HG03095 (cell line): Measurements from ENCODE around the gene HIKESHI.
"Not testable (repeated sequence)": the region's sequence is repeated elsewhere in the genome, so short reads cannot be mapped to it uniquely, and the experiment has no call there.

Experiments used
- ATAC-seq: cut with Tn5 transposase; IDR thresholded peaks from one replicate; pipeline ENCODE4 v1.9.1; 2021; ENCODE audit warnings: moderate library complexity; ENCODE audit not compliant: unreplicated experiment

The HIKESHI gene

DNA sequence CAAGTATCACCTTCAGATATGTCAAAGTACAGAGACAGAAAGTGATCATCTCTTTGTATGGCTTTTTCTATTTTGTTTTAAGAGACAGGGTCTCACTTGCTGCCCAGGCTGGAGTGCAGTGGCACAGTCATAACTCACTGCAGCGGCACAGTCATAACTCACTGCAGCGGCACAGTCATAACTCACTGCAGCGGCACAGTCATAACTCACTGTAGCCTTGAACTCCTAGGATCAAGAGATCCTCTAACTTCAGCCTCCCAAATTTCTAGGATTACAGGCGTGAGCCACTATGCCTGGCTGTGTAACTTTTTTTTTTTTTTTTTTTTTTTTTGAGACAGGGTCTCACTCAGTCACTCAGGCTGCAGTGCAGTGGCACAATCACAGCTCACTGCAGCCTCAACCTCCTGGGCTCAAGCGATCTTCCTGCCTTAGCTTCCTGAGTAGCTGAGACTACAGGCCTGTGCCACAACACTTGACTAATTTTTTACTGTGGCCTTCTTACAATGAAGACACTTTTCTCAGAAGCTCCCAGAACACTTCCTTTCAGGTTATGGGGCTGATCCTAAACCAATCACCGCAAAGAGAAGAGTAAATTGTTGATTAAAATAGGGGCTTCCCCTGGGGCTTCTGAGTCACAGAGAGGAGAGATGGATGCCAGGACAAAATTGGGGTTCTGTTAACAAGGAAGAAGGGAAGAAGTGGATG, 9.0 kb upstream of the HIKESHI start:
- ATAC-seq: peak; percentile 68

DNA sequence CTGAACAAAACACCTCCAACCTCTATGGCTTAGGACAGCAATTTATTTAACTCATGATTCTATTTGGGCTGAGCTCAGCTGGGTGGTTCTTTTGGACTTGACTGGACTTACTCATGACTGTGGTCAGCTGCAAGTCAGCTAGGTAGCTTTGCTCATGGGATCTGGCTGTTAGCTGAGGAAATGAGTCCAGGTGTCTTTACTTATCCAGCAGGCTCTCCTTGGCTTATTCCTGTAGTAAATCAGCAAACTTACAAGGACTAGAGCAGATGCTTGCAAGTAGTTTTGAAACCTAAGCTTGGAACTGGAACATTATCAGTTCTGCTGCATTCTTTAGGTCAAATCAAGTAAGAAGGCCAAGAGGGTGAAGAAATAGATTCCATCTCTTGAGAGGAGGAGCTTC, 8.0 kb upstream of the HIKESHI start:
- ATAC-seq: no peak

DNA sequence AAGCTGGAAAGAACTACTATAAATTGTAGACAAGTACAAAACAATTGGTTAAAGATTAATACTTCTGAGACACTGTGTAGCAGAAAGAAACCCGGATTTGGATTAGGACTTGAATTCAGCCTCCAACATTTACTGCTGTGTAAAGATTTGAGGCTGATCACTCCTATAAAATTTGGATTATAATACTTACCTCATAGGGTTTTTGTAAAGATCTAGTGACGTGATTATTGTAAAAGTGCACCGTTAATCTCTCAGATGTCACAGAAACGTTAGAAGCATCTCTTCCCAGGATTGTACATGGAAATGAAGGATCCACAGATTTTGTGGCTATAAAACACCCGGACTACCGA, 323 bp upstream of the HIKESHI start:
- ATAC-seq: no peak

DNA sequence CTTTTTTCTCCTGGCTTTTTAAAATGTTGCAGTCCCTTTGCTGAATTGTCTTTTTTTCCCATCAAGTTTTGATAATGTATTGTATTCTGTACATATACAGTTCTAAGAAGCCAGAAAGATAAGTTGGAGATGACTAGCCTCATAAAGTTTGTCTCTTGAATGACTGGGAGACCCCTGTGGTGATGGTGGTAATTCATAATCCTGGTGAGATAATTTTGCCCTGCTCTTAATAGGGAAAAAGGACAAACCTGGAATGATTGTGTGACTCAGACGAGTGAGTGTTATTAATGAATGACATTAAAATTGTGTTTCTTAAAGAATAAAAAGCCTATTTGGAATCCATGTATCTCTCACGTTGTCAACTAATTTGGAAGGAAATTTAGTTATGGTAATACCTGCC, 1.2 kb downstream of the HIKESHI start:
- ATAC-seq: no peak

DNA sequence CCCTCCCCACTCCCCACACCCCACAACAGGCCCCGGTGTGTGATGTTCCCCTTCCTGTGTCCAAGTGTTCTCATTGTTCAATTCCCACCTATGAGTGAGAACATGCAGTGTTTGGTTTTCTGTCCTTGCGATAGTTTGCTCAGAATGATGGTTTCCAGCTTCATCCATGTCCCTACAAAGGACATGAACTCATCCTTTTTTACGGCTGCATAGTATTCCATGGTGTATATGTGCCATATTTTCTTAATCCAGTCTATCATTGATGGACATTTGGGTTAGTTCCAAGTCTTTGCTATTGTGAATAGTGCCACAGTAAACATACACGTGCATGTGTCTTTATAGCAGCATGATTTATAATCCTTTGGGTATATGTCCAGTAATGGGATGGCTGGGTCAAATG, 6.7 kb downstream of the HIKESHI start:
- not testable (repeated sequence) for ATAC-seq

DNA sequence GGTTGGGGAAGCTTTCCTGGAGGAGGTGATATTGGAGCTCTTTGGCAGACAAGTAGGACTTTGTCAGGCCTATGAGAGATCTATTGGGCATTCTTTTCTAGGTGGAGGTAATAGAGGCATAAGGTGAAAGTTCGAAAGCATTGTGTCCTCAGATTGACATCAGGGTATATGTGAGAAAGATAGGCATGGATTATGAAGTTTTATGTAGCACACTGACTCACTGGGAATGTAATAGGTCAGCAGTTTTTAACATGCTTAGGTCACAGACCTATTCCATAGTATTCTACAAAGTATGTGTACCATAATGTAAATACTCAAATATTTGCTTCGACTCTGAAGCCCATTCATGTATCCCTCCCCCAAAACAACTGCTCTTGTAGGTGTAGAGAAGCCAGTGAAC, 11.8 kb downstream of the HIKESHI start:
- ATAC-seq: no peak

DNA sequence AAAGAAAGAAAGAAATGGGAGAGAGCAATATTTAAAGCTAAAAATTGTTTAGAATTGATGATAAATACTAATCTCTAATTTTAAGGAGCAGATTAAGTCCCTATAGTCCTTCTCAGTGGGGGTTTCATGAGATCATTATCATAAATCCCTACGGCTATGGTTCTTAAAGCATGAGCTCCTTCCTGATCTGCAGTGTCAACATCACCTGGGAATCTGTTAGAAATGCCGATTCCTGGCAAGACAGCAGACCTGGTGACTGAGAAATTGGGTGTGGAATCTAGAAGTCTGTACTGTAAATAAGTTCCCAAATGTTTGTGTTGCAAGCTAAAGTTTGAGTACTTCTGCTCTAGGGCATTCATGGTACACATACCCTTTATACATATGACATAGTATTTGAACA, 12.6 kb downstream of the HIKESHI start:
- ATAC-seq: no peak

DNA sequence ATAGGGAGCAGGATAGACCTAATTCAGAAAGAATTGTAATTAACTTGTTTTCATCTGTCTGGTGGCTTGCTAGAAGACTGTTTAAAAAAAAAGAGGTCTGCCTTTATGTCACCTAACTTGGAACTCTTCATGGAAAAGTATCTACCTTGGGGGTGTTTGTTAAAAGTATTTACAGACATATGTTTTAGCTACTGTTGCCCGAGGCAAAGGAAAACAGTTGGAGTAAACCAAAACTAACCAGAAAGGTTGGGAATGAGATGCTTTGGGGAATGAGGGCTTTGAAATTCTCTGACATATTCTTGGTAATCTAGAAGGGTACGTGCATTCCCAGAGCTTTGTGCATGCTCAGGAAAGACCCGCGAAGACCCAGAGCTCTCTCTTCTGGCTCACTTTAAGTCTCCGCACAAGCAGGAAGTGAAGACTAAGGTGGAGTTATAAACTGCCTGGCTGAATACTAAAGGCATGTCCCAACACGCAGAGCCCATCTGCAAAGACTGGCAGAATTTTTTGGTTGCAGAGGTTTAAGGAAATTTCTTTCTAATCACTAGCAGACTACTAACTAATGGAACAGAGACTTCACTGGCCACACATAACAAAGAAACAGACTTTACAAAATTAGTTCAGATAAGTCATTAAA, 33.2 kb downstream of the HIKESHI start:
- ATAC-seq: no peak

DNA sequence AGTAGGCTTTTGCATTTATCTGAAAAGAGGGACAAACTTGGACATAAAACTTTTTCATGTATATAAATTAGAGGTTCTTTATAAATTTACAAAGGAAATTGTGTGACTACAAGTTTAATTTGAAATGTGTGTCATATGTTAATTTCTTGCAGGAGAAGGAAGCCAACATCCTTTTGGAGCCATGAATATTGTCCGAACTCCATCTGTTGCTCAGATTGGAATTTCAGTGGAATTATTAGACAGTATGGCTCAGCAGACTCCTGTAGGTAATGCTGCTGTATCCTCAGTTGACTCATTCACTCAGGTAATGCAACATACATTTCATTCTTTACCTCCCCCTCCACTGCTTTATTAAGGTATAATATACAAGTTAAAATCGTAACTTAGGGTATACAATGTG, 35.2 kb downstream of the HIKESHI start:
- no peak for ATAC-seq

DNA sequence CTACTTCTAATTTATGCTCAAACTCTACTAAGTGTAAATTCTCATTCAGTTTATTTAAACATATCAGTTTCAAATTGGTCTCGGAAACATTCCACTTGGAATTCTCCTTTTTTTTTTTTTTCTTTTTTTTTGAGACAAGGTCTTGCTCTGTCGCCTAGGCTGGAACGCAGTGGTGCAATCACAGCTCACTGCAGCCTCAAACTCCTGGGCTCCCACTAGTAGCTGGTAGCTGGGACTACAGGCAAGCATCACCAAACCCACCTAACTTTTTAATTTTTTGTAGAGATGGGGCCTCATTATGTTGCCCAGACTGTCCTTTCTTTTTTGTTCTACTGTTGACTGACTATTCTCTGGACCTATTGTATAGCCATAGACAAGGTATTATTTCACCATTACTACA, 39.3 kb downstream of the HIKESHI start:
- ATAC-seq: no peak

DNA sequence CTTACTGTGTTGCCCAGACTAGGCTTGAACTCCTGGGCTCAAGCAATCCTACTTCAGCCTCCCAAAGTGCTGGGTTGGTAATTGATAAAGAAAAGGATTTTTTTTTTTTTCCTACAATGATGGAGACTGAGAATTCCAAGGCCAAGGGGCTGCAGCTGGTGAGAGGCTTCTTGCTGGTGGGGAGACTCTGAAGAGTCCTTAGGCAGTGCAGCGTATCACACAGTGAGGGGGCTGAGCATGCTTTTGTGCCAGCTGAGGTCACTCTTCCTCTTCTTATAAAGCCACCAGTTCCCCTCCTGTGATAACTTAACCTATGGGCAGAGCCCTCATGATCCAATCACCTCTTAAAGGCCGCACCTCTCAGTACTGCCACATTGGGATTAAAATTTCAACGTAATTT, 44.5 kb downstream of the HIKESHI start:
- no peak for ATAC-seq

DNA sequence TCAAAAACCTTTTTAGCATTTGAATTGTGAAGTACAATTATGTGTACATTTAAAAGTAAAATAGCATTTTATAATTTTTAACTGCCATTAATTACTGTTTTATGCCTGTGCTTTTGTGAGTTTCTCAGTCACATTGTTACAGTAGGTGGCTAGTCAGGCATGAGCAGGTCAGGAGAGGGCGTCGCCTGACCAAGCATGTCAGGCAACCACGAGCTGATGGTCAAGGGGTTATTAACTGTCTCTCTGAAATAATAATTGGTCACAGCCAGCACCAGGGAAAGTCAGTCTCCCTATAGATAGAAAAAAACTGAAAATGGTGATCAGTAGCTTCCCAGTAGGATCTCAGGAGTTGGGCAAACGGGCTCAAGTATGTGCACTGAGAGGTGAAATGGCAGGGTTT, 53.2 kb downstream of the HIKESHI start:
- ATAC-seq: no peak

DNA sequence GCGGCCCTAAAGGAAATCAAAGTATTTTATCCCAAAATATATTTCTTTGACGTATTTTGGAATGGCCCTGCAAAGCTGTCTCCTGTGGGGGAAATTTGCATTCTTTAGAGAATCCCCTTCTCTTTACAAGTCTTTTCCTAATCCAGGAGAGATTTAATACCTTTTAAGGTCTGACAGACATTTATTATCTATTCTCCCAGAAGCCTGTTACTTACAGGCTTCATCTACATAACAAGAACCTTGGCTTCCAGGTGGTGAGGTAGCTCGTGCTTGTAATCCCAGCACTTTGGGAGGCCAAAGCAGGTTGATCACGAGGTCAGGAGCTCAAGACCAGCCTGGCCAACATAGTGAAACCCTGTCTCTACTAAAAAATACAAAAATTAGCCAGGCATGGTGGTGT, 55.4 kb downstream of the HIKESHI start:
- not testable (repeated sequence) for ATAC-seq

DNA sequence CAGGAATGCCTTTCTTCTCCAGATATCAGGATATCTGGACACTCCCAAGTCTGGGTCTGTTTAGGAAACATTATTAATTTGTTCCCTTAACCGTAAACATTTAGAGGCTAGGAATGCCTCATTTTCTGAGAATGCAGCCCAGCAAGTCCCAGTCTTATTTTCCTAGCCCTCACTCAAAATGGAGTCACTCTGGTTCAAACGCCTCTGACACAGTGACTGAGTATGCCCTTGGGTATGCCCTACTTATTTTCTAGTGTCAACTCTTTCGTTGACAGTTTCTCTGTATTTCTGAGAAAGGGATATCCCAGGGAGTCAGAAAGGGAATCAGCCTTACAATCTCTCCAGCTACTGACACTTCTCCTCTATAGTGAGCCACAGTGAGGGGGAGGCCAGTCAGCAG, 56.7 kb downstream of the HIKESHI start:
- ATAC-seq: no peak

DNA sequence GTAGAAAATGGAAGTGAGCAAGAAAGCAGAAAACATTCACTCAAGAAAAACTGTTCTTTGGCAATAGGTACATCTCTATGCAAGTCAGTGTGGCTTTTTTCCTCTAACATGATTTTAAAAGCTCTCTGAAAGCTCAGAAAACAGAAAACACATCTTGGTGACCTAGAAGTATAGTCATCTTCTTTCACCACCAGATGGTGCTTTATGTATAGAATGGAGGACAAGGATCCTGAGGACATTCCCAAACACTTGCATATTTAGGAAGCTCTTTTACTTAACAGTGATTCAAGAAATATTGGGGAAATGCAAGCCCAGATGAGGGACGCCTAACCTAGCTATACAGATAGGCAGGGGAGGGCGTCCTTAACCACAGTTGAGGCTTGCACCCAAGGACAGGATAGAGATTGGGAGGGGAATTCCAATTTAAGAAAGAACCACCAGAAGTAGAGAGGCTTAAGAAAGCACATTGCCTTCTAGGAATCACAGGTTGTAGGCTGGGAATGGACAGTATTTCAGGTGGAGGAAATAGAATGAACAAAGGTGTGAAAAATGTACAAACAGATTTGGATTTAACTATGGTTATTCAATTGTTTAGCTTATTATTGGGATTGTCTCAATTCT, 58.8 kb downstream of the HIKESHI start:
- no peak for ATAC-seq

DNA sequence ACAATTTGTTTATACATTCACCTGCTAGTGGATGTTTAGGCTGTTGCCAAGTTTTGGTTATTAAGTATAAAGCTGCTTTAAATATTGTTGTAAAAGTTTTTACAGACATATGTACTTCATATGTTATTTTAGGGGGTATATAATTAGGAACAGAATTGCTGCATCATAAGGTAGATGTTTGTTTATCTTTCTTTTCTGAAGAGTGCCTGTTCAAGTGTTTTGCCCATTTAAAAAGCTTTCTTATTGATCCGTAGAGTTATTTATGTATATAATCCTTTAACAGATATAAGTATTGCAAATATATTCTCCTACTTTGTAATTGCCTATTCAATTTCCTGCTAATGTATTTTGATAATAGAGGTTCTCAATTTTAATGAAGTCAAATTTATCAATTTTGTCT, 61.4 kb downstream of the HIKESHI start:
- no peak for ATAC-seq

DNA sequence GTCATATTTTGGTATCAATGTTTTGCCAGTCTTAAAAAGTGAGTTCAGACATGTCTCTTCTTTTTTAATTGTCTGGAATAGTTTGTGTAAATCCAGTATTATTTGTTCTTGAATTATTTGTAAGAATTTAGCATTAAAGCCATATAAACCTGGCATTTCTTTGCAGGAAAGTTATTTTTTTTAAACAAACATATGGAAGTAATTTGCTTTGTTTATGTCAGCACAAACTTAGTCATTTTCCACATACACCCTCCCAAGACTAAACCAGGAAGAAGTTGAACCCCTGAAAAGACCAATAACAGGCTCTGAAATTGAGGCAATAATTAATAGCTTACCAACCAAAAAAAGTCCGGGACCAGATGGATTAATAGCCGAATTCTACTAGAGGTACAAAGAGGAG, 63.5 kb downstream of the HIKESHI start:
- no peak for ATAC-seq

DNA sequence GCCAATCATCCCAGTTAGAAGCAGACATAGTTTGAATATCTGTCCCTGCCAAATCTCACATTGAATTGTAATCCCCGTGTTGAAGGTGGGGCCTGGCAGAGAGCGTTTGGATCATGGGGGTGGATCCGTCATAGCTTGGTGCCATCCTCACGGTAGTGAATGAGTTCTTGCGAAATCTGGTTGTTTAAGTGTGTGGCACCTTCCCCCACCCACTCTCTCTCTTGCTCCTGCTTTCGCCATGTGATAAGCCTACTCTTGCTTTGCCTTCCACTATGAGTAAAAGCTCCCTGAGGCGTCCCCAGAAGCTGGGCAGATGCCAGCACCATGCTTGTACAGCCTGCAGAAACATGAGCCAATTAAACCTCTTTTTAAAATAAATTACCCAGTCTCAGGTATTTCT, 67.6 kb downstream of the HIKESHI start:
- ATAC-seq: no peak

DNA sequence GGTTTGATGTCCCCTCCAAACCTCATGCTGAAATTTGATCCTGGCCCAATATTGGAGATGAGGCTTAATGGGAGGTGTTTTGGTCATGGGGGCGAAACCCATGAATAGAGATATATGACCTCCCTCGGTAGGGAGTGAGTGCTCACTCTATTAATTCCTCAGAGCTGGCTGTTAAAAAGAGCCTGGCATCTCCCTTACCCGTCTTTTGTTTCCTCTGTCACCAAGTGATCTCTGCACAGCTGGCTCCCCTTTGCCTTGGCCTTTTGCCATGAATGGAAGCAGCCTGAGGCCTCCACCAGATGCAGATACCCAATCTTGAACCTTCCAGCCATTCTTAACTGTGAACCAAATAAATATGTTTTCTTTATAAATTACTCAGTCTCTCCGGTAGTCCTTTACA, 68.1 kb downstream of the HIKESHI start:
- ATAC-seq: no peak

DNA sequence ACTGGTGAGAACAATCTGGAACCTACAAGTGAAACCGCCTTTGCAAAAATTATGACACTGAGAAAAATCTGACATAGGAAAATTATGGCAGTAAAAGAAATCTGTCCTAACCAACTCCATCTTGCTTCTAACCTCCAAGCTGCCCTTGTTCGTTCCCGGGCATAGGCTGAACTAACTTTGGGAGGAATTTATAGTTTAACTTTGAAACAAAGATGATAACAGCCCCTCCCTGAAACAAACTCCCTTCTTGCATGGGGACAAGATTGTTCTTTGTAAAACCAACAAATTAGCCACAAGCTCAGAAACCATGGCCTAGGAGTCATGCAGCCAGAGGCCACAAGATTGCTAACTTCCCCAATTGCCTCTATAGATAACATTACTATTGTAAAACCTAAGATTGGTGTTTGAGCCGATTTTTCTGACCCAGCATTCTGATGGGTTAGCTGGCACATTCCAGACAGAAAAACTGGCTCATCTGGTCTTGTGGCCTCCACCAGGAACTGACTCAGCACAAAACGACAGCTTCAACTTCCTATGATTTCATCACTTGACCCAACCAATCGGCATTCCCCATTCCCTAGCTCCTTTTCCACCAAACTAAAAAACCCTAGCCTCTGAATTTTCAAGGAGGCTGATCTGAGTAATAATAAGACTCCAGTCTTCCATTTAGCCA, 69.0 kb downstream of the HIKESHI start:
- ATAC-seq: no peak

DNA sequence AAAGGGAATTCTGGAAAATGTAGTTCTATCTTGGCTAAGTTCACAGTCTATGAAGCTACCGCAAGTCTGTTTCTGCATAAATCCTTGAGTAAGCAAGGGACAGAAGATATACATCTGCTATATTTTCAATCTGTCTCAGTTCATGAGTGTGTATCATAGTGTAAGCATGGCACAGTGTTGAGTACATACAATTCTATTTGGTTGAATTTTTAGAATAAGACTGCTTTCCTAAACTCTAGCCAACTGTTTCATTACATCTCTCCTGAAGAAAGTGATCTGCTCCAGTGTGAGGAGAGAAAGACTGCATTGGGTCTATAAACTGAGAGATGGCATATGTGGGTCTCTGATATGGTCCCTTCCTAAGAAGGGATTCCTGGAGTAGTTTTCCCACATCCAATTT, 70.0 kb downstream of the HIKESHI start:
- no peak for ATAC-seq

DNA sequence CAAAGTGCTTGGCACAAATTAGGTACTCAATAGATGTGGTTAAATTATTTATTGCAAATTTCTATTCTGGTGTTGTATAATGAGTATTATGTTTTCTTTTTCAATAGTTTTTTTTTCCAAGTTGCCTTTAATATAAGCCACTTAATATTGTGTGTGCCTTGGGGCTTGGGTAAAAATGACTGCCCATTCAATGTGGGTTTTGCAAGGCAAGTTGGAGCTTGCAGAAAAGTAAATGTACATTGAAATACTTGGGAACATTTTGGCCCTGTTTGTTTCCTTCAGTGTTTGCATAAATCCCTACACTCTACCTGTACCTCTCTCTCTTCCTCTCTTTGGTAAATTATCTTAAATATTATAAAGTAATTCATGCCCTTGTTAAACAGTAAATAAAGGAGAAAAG, 70.5 kb downstream of the HIKESHI start:
- no peak for ATAC-seq
